GM19452 (cell line): ENCODE data around the gene PAPSS1.

ENCODE experiments used
- ATAC-seq: cut with Tn5 transposase; IDR thresholded peaks from one replicate; pipeline ENCODE4 v1.9.1; 2021; ENCODE audit not compliant: unreplicated experiment

Gene PAPSS1

GRCh38 chr4:107570952-107571351, 149.1 kb downstream of the PAPSS1 start:
- ATAC-seq, result no peak

- no peak for ATAC-seq
Observed at GRCh38 chr4:107564326-107564725, 155.7 kb downstream of the PAPSS1 start.
